MG63 (cell line): Measurements from ENCODE around the gene ZNG1E. TPM values are rescaled to one million over a fixed set of nuclear protein-coding genes. Genes with fewer than 3 reads are reported as not detected.
"Not testable (repeated sequence)": the region's sequence is repeated elsewhere in the genome, so short reads cannot be mapped to it uniquely, and the experiment has no call there.

Source experiments
- DNase-seq: peaks from one replicate; pipeline ENCODE4 v3.0.0-alpha.2; 2020
- H3K27me3 ChIP-seq: fragments of 250-450 bp; sonication (Bioruptor Pico); 2 replicates; pipeline ENCODE4 v1.5.1; 2020; ENCODE audit warnings: mild to moderate bottlenecking, moderate library complexity
- H3K36me3 ChIP-seq: fragments of 250-450 bp; sonication (Bioruptor Pico); 2 replicates; pipeline ENCODE4 v1.5.1; 2020; ENCODE audit warnings: mild to moderate bottlenecking, moderate library complexity
- H3K4me3 ChIP-seq: fragments of 250-450 bp; sonication (Bioruptor Pico); 2 replicates; pipeline ENCODE4 v1.5.1; 2020; ENCODE audit warnings: mild to moderate bottlenecking, moderate library complexity
- H3K9me3 ChIP-seq: fragments of 250-450 bp; sonication (Bioruptor Pico); 2 replicates; pipeline ENCODE4 v1.5.1; 2020; ENCODE audit warnings: mild to moderate bottlenecking, moderate library complexity
- total RNA-seq: library from RNA; depleted of rRNA; stranded (reverse); fragments of >200 nt; shearing (Covaris generic); gene quantifications from 2 replicates; pipeline ENCODE4 v1.2.3, GENCODE V29; 2014; ENCODE audit warnings: low replicate concordance; rRNA removed

The ZNG1E gene
- 10.3 and 28.6 TPM in 2 replicates for total RNA-seq

DNA sequence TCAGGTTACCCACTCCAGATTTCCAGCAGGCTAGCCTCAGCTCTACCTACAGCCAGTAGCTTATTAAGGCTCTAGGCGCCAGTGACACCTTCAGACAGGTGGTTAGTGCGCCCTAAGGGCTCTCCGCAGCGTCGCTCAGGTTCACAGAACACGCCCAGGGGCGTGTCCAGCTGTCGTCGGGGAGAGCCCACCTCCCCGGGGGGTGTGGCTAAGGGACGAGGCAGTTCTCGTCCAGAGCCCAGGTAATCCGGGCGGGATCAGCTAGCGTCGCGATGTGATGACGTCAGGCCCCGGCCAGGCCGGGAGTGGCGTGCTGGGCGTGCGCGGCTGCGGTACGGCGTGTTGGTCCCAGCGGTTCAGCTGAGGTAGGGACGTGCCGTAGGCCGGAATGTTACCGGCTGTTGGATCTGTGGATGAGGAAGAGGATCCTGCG lies at the start of gene ZNG1E:
Gene ZNG1E, plus strand, starts transcription at position 340 of the 433 bp plus-strand sequence. Its CDS starts 49 bp downstream, at position 389.
- H3K27me3 ChIP-seq, H3K9me3 ChIP-seq, H3K36me3 ChIP-seq: not testable (repeated sequence)
- DNase-seq, result peak; percentile 18
- peak within 1 kb of the TSS; percentile 43 for H3K4me3 ChIP-seq

DNA sequence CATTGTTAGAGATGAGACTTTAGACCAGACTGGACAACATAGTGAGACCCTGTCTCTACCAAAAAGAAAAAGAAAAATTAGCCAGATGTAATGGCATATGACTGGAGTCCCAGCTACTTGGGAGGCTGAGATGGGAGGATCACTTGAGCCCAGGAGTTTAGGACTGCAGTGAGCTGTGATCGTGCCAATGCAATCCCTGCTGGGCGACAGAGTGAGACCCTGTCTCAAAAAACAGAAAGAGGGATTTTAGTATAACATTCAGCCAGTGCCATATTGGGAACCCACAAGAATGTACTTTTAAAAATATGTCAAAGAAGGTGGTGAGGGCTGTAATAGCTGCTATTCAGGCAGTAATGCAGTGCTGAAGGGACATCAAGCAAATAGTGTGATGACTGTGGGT lies 2.1 kb upstream of the ZNG1E start:
- not testable (repeated sequence) for DNase-seq, H3K27me3 ChIP-seq, H3K4me3 ChIP-seq

DNA sequence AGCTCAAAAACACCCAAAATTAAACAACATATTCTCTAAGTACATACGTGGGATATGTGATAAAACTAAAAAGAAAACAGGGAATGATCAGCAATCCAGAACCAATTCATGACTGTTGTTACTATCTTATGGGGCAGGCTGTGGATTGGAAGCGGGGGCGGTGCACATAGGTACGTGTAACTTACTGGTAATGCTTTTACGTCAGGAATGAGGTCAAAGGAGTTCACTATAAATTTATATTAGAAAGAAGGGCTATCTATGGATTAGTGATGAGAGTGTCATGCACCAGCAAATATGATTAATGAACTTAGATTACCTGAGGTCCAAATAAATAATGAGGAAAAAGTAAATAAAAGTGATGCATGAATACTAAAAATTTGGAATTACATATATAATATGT lies 710 bp upstream of the ZNG1E start:
- H3K27me3 ChIP-seq, H3K4me3 ChIP-seq, H3K9me3 ChIP-seq, H3K36me3 ChIP-seq, DNase-seq: not testable (repeated sequence)

More for the DNA sequence above, 2.1 kb upstream of the ZNG1E start:
- H3K9me3 ChIP-seq, H3K36me3 ChIP-seq: not testable (repeated sequence)

DNA sequence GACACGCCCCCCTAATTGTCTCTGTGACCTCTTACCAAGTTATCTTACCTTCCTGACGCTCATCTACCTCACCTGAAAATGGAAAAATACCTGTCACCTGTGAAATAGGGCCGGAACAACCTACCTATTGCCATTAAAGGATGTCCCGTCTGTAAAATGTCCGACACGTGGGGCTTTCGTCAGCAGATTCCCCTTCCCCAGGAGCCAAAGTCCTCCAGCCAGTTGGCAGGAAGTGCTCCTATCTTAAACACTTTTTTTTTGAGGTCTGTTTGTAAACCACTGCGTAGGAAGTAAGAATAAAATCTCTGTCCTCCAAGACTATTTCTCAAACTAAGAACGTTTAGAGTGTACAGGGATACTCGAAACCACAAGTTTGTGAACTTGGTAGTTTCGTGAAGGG lies 661 bp downstream of the ZNG1E start:
- peak; percentile 4 for DNase-seq
- H3K27me3 ChIP-seq, H3K9me3 ChIP-seq, H3K4me3 ChIP-seq, H3K36me3 ChIP-seq: not testable (repeated sequence)

- H3K9me3 ChIP-seq, H3K36me3 ChIP-seq, DNase-seq, H3K27me3 ChIP-seq, H3K4me3 ChIP-seq: not testable (repeated sequence)
Observed at GRCh38 chr9:65678533-65678932, 2.8 kb downstream of the ZNG1E start.

DNA sequence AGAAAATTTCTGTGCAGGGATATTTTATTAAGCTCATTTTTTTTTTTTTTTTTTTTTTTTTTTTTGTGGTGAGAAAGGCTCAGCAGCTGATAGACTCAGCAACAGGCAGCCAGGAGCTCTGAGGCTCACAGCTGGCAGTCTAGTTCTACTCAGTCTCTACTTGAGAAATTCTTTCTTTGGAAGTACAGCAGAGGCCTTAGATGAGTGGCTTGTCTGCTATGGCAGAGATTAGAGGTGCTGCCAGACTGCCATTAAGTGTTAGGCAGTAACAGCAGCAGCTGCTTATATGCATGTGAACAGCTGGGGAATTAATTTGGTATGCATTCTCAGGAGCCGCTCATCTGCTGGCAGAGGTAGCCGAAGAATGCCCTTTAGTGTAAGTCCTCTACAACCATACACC lies 27.8 kb downstream of the ZNG1E start:
- H3K27me3 ChIP-seq, H3K36me3 ChIP-seq, H3K4me3 ChIP-seq, H3K9me3 ChIP-seq, DNase-seq: not testable (repeated sequence)

DNA sequence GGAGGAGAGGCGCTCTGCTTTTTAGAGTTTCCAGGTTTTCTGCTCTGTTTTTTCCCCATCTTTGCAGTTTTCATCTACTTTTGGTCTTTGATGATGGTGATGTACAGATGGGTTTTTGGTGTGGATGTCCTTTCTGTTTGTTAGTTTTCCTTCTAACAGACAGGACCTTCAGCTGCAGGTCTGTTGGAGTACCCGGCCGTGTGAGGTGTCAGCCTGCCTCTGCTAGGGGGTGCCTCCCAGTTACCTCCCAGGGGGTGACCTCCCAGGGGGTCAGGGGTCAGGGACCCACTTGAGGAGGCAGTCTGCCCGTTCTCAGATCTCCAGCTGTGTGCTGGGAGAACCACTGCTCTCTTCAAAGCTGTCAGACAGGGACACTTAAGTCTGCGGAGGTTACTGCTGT lies 38.7 kb downstream of the ZNG1E start:
- not testable (repeated sequence) for H3K27me3 ChIP-seq, H3K4me3 ChIP-seq, H3K36me3 ChIP-seq, H3K9me3 ChIP-seq, DNase-seq

- H3K4me3 ChIP-seq, DNase-seq, H3K9me3 ChIP-seq, H3K27me3 ChIP-seq, H3K36me3 ChIP-seq: not testable (repeated sequence)
Observed at GRCh38 chr9:65737096-65737564, 61.4 kb downstream of the ZNG1E start, which contains the start of gene FOXD4L4. TSS of gene FOXD4L4 (plus strand) at chr9:65737146. CDS start at chr9:65737146, 0 bp downstream.

DNA sequence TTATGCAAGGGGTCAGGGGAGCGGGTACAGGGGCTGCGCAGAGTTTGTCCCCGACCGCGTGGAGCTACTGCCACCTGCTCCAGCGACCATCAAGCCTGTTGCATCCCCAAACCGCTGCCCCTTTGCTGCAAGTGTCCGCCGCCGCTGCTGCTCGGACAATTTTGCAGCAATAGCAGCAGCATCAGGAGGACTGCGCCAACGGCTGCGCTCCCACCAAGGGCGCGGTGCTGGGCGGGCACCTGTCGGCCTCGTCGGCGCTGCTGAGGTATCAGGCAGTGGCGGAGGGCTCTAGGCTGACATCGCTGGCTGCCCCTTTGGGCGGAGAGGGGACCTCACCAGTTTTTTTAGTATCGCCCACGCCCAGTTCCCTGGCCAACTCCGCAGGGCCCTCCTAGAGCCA lies 62.4 kb downstream of the ZNG1E start:
- H3K9me3 ChIP-seq, H3K4me3 ChIP-seq, DNase-seq, H3K27me3 ChIP-seq, H3K36me3 ChIP-seq: not testable (repeated sequence)

Other genes with a start within 250 kb of the ZNG1E start
- not detected in 2 replicates for gene FOXD4L4, start 61.2 kb downstream of the ZNG1E start, total RNA-seq